B cell (primary cell): Measurements from ENCODE around the gene PLEKHS1. TPM values are rescaled to one million over a fixed set of nuclear protein-coding genes. Genes with fewer than 3 reads are reported as not detected.

Source experiments
- ATAC-seq: fragments of 200-7000 bp; cut with Tn5 transposase; one replicate; pipeline ENCODE4 v1.10.0; 2021; ENCODE audit warnings: low read depth, mild to moderate bottlenecking, moderate number of reproducible peaks, moderate library complexity
- CTCF ChIA-PET: fragments of 350-600 bp; sonication (Branson Sonifier 250); formaldehyde crosslinking; loops from one replicate; lab custom pipeline; 2021; ENCODE audit warnings: antibody characterized with exemption, inconsistent platforms; lab: Charles Lee
- POLR2A ChIA-PET: fragments of 350-600 bp; sonication (Branson Sonifier 250); formaldehyde crosslinking; loops from one replicate; lab custom pipeline; 2021; ENCODE audit warnings: antibody characterized with exemption; lab: Charles Lee
- DNase-seq: peaks from one replicate; pipeline ENCODE4 v3.0.0; 2013
- H2AFZ ChIP-seq: 2 replicates; pipeline ENCODE4 v1.6.1; 2012; ENCODE audit warnings: mild to moderate bottlenecking, low read depth, low read length; ENCODE audit not compliant: insufficient read depth, poor library complexity, severe bottlenecking
- H3K27ac ChIP-seq, 2 donors: 1 replicate in 1 of 2; 2 replicates in 1 of 2; pipeline ENCODE4 v1.5.1; 2012 to 2013; ENCODE audit warnings: low read length in 2 of 2, mild to moderate bottlenecking in 2 of 2, moderate library complexity in 1 of 2
- H3K27me3 ChIP-seq, 4 experiments: fragments of 200-600 bp in 1 of 4; sonication (generic) in 1 of 4; replicated peaks in 1 of 4; 1 replicate in 2 of 4; 2 replicates in 2 of 4; pipeline versions ENCODE4 v1.6.1 to v1.7.0; 2013 to 2016; ENCODE audit warnings: low read length in 3 of 4, mild to moderate bottlenecking in 2 of 4, mixed read lengths in 1 of 4, moderate library complexity in 1 of 4; ENCODE audit not compliant: insufficient read depth in 4 of 4, control insufficient read depth in 3 of 4; ENCODE audit errors: control extremely low read depth in 1 of 4
- H3K36me3 ChIP-seq, 2 experiments: replicated peaks in 1 of 2; 1 replicate in 1 of 2; 2 replicates in 1 of 2; pipeline versions ENCODE4 v1.6.1 to v1.7.1; 2013; ENCODE audit warnings: low read length in 1 of 2; ENCODE audit not compliant: insufficient read depth in 2 of 2, control insufficient read depth in 1 of 2; ENCODE audit errors: control extremely low read depth in 1 of 2, extremely low read depth in 1 of 2
- H3K4me1 ChIP-seq, 2 donors: fragments of 200-600 bp in 1 of 2; sonication (generic) in 1 of 2; 1 replicate in 1 of 2; 2 replicates in 1 of 2; pipeline versions ENCODE4 v1.5.1 to v1.6.1; 2013 to 2017; ENCODE audit warnings: low read length in 2 of 2; ENCODE audit not compliant: control insufficient read depth in 2 of 2, insufficient read depth in 2 of 2
- H3K4me2 ChIP-seq: replicated peaks from 2 replicates; pipeline ENCODE3; 2012; ENCODE audit warnings: mild to moderate bottlenecking, low read depth, low read length; ENCODE audit not compliant: poor library complexity, severe bottlenecking
- H3K4me3 ChIP-seq, 5 experiments: fragments of 200-600 bp in 1 of 5; sonication (generic) in 1 of 5; 1 replicate in 3 of 5; 2 replicates in 2 of 5; pipeline versions ENCODE4 v1.5.1 to v1.7.0; 2011 to 2016; ENCODE audit warnings: low read length in 4 of 5, mild to moderate bottlenecking in 4 of 5, low read depth in 2 of 5, control low read depth in 1 of 5, moderate library complexity in 1 of 5; ENCODE audit not compliant: insufficient read depth in 1 of 5; ENCODE audit errors: control extremely low read depth in 1 of 5, extremely low read depth in 1 of 5
- H3K79me2 ChIP-seq: fragments of 200-600 bp; sonication (generic); one replicate; pipeline ENCODE4 v1.6.0; 2016; ENCODE audit warnings: low read length; ENCODE audit not compliant: control insufficient read depth, insufficient read depth
- H3K9ac ChIP-seq: fragments of 200-600 bp; sonication (generic); 2 replicates; pipeline ENCODE4 v1.6.1; 2017; ENCODE audit warnings: mild to moderate bottlenecking, low read length, moderate library complexity
- H3K9me3 ChIP-seq, 3 donors: one replicate each; pipeline versions ENCODE4 v1.6.1 to v1.7.1; 2013; ENCODE audit warnings: low read length in 2 of 3; ENCODE audit not compliant: control insufficient read depth in 2 of 3, insufficient read depth in 1 of 3; ENCODE audit errors: control extremely low read depth in 1 of 3
- H4K20me1 ChIP-seq: 2 replicates; pipeline ENCODE4 v1.6.0; 2012; ENCODE audit warnings: mild to moderate bottlenecking, low read length; ENCODE audit not compliant: insufficient read depth, control insufficient read depth, poor library complexity, severe bottlenecking
- H3K27ac Mint-ChIP-seq: one replicate; pipeline ENCODE4 v1.8.0; 2021; ENCODE audit warnings: mixed read lengths
- H3K27me3 Mint-ChIP-seq: one replicate; pipeline ENCODE4 v1.8.0; 2021; ENCODE audit warnings: mixed read lengths
- H3K4me1 Mint-ChIP-seq: one replicate; pipeline ENCODE4 v1.8.0; 2021; ENCODE audit warnings: mixed read lengths
- H3K4me3 Mint-ChIP-seq: one replicate; pipeline ENCODE4 v1.8.0; 2021; ENCODE audit warnings: mixed read lengths
- H3K9me3 Mint-ChIP-seq: one replicate; pipeline ENCODE4 v1.8.0; 2022; ENCODE audit warnings: mixed read lengths; ENCODE audit not compliant: insufficient read depth
- CTCF ChIP-seq: fragments of 200-600 bp; IDR thresholded peaks from one replicate; pipeline ENCODE4 v1.8.0; 2022; ENCODE audit warnings: antibody characterized with exemption, mild to moderate bottlenecking
- EZH2 ChIP-seq: IDR thresholded peaks from 2 replicates; pipeline ENCODE4 v1.6.1; 2012; ENCODE audit warnings: borderline replicate concordance, low read depth, mild to moderate bottlenecking, moderate library complexity, low read length; ENCODE audit not compliant: insufficient read depth, poor library complexity, severe bottlenecking
- WGBS: methylation state at CpG from one replicate; pipeline ENCODE4 v1.1.5; 2013; ENCODE audit warnings: missing lambda C conversion rate; ENCODE audit not compliant: insufficient coverage; 5-methylcytosine and 5-hydroxymethylcytosine counted together
- intact Hi-C: fragments of 100-400 bp; cut with micrococcal nuclease; formaldehyde crosslinking; loops from one replicate; pipeline ENCODE4 v1.10.0; 2022
- polyA plus RNA-seq: library from polyadenylated mRNA; depleted of rRNA; stranded (reverse); fragments of >200 nt; gene quantifications from 2 replicates; pipeline ENCODE4 v1.2.3, GENCODE V29; 2012
- total RNA-seq, 2 donors: library from RNA; stranded (reverse); fragments of 120-200 nt in 1 of 2; gene quantifications; 1 replicate in 1 of 2; 2 replicates in 1 of 2; pipeline versions ENCODE4 v1.2.3 to v1.2.4, GENCODE V29; 2013 to 2022

The PLEKHS1 gene
- total and polyA plus RNA-seq, 2 donors (not counting 1 experiment from before 2014, with no cell fraction given) = 0.09 TPM; not detected in 1

- Mint-ChIP-seq H3K27ac (no peak overlapping the region), H3K4me3 (no peak overlapping the region), H3K9me3 (no peaks in the 10 kb centered on the region), H3K4me1 (no peaks in the 10 kb centered on the region), H3K27me3 (peaks cover 27% of the 10 kb centered on the region)
- Histone ChIP-seq H3K4me1 (no peaks in the 10 kb centered on the region), H3K27ac (no peak overlapping the region), H3K4me2 (no peak overlapping the region), H2AFZ (no peak overlapping the region), H4K20me1 (no peaks in the 10 kb centered on the region), H3K9me3 (no peaks in the 10 kb centered on the region), H3K36me3 (no peaks in the 10 kb centered on the region), H3K79me2 (no peaks in the 10 kb centered on the region), H3K4me3 (no peak overlapping the region), H3K27me3 (no peaks in the 10 kb centered on the region), H3K9ac (no peak overlapping the region)
- DNase-seq = no peak
- ChIA-PET POLR2A (no interaction called here), CTCF (interaction anchor here (0.7 to 1.0 kb wide), 2 partner anchors 17 to 98 kb away, joined by 3 read pairs; no protein-coding TSS in a partner anchor)
- intact Hi-C loops = no loop called here
- ATAC-seq = no peak
- TF ChIP-seq EZH2 (no peak), CTCF (no peak)
- WGBS = 89% methylated on average over 2 of the region's 3 CpGs
These were observed 29.3 kb downstream of the PLEKHS1 start for GRCh38 chr10:113780681-113781250.

GRCh38 chr10:113782367-113782766, 30.9 kb downstream of the PLEKHS1 start:
- no peaks in the 10 kb centered on the region for H3K9me3 Mint-ChIP-seq
- WGBS = 74% methylated on average over 6 of the region's 14 CpGs
- Histone ChIP-seq H3K27ac (no peak overlapping the region), H3K9ac (no peak overlapping the region), H3K4me1 (no peaks in the 10 kb centered on the region), H3K4me3 (no peak overlapping the region), H3K27me3 (no peaks in the 10 kb centered on the region), H2AFZ (no peak overlapping the region), H3K9me3 (no peaks in the 10 kb centered on the region), H3K4me2 (no peak overlapping the region), H4K20me1 (no peaks in the 10 kb centered on the region), H3K36me3 (no peaks in the 10 kb centered on the region), H3K79me2 (no peaks in the 10 kb centered on the region)
- intact Hi-C loops = no loop called here
- peaks cover 24% of the 10 kb centered on the region for H3K27me3 Mint-ChIP-seq
- ChIA-PET CTCF (no interaction called here), POLR2A (no interaction called here)
- H3K4me1 Mint-ChIP-seq = no peaks in the 10 kb centered on the region
- no peak overlapping the region for H3K27ac Mint-ChIP-seq
- TF ChIP-seq EZH2 (no peak), CTCF (no peak)
- ATAC-seq = no peak
- DNase-seq = no peak
- H3K4me3 Mint-ChIP-seq = no peak overlapping the region
